CD14-positive monocyte (primary cell): ENCODE results near the gene CXorf65. TPM values are rescaled to one million over a fixed set of nuclear protein-coding genes. Genes with fewer than 3 reads are reported as not detected.

Source experiments
- DNase-seq, 3 donors: peaks; one replicate each; pipeline ENCODE4 v3.0.0-alpha.2; 2011 to 2022
- H2AFZ ChIP-seq: 2 replicates; pipeline ENCODE4 v1.6.0; 2012; ENCODE audit warnings: mild to moderate bottlenecking, low read depth, low read length, inconsistent platforms; ENCODE audit not compliant: insufficient read depth, poor library complexity, severe bottlenecking
- H3K27ac ChIP-seq, 2 donors: 1 replicate in 1 of 2; 2 replicates in 1 of 2; pipeline ENCODE4 v1.5.1; 2012 to 2013; ENCODE audit warnings: low read length in 2 of 2, control low read depth in 1 of 2, inconsistent platforms in 1 of 2, low read depth in 1 of 2, mild to moderate bottlenecking in 1 of 2
- H3K27me3 ChIP-seq, 2 donors: one replicate each; pipeline versions ENCODE4 v1.6.0 to v1.6.1; 2011 to 2013; ENCODE audit warnings: low read length in 2 of 2; ENCODE audit not compliant: control insufficient read depth in 2 of 2, insufficient read depth in 2 of 2
- H3K36me3 ChIP-seq, 2 donors: replicated peaks in 1 of 2; 1 replicate in 1 of 2; 2 replicates in 1 of 2; pipeline versions ENCODE4 v1.5.1 to v1.6.1; 2012 to 2013; ENCODE audit warnings: low read length in 2 of 2, control low read depth in 1 of 2, inconsistent platforms in 1 of 2, mild to moderate bottlenecking in 1 of 2; ENCODE audit not compliant: insufficient read depth in 2 of 2, control insufficient read depth in 1 of 2
- H3K4me1 ChIP-seq, 2 donors: 1 replicate in 1 of 2; 2 replicates in 1 of 2; pipeline versions ENCODE4 v1.5.1 to v1.6.1; 2012 to 2013; ENCODE audit warnings: low read length in 2 of 2, control low read depth in 1 of 2, inconsistent platforms in 1 of 2, mild to moderate bottlenecking in 1 of 2, moderate library complexity in 1 of 2; ENCODE audit not compliant: insufficient read depth in 2 of 2, control insufficient read depth in 1 of 2
- H3K4me2 ChIP-seq: replicated peaks from 2 replicates; pipeline ENCODE3; 2012; ENCODE audit warnings: low read length, moderate library complexity, mild to moderate bottlenecking; ENCODE audit not compliant: poor library complexity, severe bottlenecking; ENCODE audit errors: extremely low read depth
- H3K4me3 ChIP-seq, 3 experiments: fragments of 200-600 bp in 1 of 3; sonication (generic) in 1 of 3; replicated peaks in 1 of 3; 1 replicate in 2 of 3; 2 replicates in 1 of 3; pipeline ENCODE4 v1.5.1; 2011 to 2013; ENCODE audit warnings: low read length in 3 of 3, mild to moderate bottlenecking in 3 of 3, control low read depth in 2 of 3, low read depth in 2 of 3, inconsistent platforms in 1 of 3, moderate library complexity in 1 of 3
- H3K79me2 ChIP-seq: 2 replicates; pipeline ENCODE4 v1.6.0; 2012; ENCODE audit warnings: mild to moderate bottlenecking, control low read depth, inconsistent platforms, low read length, moderate library complexity; ENCODE audit not compliant: insufficient read depth
- H3K9ac ChIP-seq: 2 replicates; pipeline ENCODE4 v1.6.0; 2017; ENCODE audit warnings: low read length, mild to moderate bottlenecking; ENCODE audit not compliant: insufficient read depth, poor library complexity, severe bottlenecking
- H3K9me3 ChIP-seq, 2 donors: replicated peaks in 1 of 2; 1 replicate in 1 of 2; 2 replicates in 1 of 2; pipeline versions ENCODE4 v1.5.1 to v1.6.1; 2012 to 2013; ENCODE audit warnings: low read length in 2 of 2, control low read depth in 1 of 2; ENCODE audit not compliant: control insufficient read depth in 1 of 2, insufficient read depth in 1 of 2
- H4K20me1 ChIP-seq: 2 replicates; pipeline ENCODE4 v1.6.0; 2012; ENCODE audit warnings: mild to moderate bottlenecking, low read length, control low read depth, moderate library complexity; ENCODE audit not compliant: insufficient read depth
- H3K27ac Mint-ChIP-seq, 7 donors: one replicate each; pipeline ENCODE4 v1.8.0; 2020; ENCODE audit warnings: mild to moderate bottlenecking in 7 of 7, mixed read lengths in 7 of 7, moderate library complexity in 6 of 7, inconsistent platforms in 2 of 7
- H3K27me3 Mint-ChIP-seq, 3 donors: one replicate each; pipeline ENCODE4 v1.8.0; 2021 to 2022; ENCODE audit warnings: low read depth in 3 of 3, mild to moderate bottlenecking in 3 of 3, mixed read lengths in 3 of 3, moderate library complexity in 3 of 3, inconsistent platforms in 1 of 3
- H3K36me3 Mint-ChIP-seq, 2 donors: one replicate each; pipeline ENCODE4 v1.8.0; 2020; ENCODE audit warnings: mixed read lengths in 2 of 2, inconsistent platforms in 1 of 2, mild to moderate bottlenecking in 1 of 2
- H3K4me1 Mint-ChIP-seq: one replicate; pipeline ENCODE4 v1.8.0; 2020; ENCODE audit warnings: mild to moderate bottlenecking, mixed read lengths
- H3K4me3 Mint-ChIP-seq, 2 donors: one replicate each; pipeline ENCODE4 v1.8.0; 2020; ENCODE audit warnings: mild to moderate bottlenecking in 2 of 2, mixed read lengths in 2 of 2, moderate library complexity in 1 of 2
- H3K9me3 Mint-ChIP-seq, 7 donors: one replicate each; pipeline ENCODE4 v1.8.0; 2020 to 2022; ENCODE audit warnings: mixed read lengths in 7 of 7, mild to moderate bottlenecking in 6 of 7, moderate library complexity in 6 of 7, inconsistent platforms in 2 of 7
- CTCF ChIP-seq: fragments of 200-600 bp; IDR thresholded peaks from one replicate; pipeline ENCODE4 v1.8.0; 2022; ENCODE audit warnings: antibody characterized with exemption, mild to moderate bottlenecking
- WGBS: methylation state at CpG from one replicate; pipeline ENCODE4 v1.1.5; 2013; ENCODE audit warnings: missing lambda C conversion rate; ENCODE audit not compliant: insufficient coverage; 5-methylcytosine and 5-hydroxymethylcytosine counted together
- intact Hi-C, 2 donors: fragments of 100-400 bp; cut with micrococcal nuclease; formaldehyde crosslinking; loops; one replicate each; pipeline versions ENCODE4 v1.15.0 to v1.15.1; 2023
- polyA plus RNA-seq, 3 donors: library from polyadenylated mRNA; depleted of rRNA in 1 of 3; unstranded in 2 of 3; stranded (reverse) in 1 of 3; fragments of 300-500 nt in 2 of 3; fragments of >200 nt in 1 of 3; fragmentation: Illumina TruSeq in 2 of 3; gene quantifications; 1 replicate in 2 of 3; 2 replicates in 1 of 3; pipeline ENCODE4 v1.2.3, GENCODE V29; 2012 to 2021

Gene CXorf65
- polyA plus RNA-seq, 3 donors = 3.8 TPM; not detected in 2

DNA sequence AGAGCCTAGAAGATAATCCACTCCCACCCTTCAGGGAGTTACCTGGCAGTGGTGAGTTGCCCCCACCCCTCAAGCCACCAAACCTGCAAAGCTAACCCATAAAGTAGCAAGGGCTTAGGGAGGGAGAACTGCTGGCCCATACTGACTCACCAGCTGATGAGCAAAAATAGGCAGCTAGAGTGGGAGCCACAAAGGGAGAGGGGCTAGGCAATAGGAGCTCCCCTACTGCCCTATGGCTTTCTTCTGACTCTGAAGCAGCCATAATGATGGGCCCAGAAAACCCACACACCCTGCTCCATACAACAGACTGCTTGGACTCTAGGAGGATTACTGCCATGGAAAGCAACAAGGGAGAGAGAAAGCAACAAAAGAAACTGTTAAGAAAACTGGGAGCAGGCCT lies 46.4 kb downstream of the CXorf65 start:
- peaks cover 35 to 41% of the 10 kb centered on the region in 2 donors for H3K4me1 ChIP-seq
- Mint-ChIP-seq H3K27ac (no peak overlapping the region), H3K9me3 (no peaks in the 10 kb centered on the region), H3K36me3 (peaks cover 20 to 24% of the 10 kb centered on the region in 2 donors), H3K4me1 (peaks cover 41% of the 10 kb centered on the region), H3K27me3 (peaks cover 0 to 2% (median 0%) of the 10 kb centered on the region in 3 donors), H3K4me3 (no peak overlapping the region)
- H3K36me3 ChIP-seq = peaks cover 14 to 32% of the 10 kb centered on the region in 2 donors
- DNase-seq = no peak
- no peaks in the 10 kb centered on the region for H4K20me1 ChIP-seq
- no peak overlapping the region for H3K4me3 ChIP-seq
- H3K9ac ChIP-seq = no peak overlapping the region
- no peak for TF ChIP-seq CTCF
- no peak overlapping the region for H3K4me2 ChIP-seq
- peaks cover 18% of the 10 kb centered on the region for H3K79me2 ChIP-seq
- H3K27ac ChIP-seq = no peak overlapping the region
- intact Hi-C loops = no loop called here
- H3K27me3 ChIP-seq = no peaks in the 10 kb centered on the region
- H3K9me3 ChIP-seq = no peaks in the 10 kb centered on the region
- no peak overlapping the region for H2AFZ ChIP-seq

DNA sequence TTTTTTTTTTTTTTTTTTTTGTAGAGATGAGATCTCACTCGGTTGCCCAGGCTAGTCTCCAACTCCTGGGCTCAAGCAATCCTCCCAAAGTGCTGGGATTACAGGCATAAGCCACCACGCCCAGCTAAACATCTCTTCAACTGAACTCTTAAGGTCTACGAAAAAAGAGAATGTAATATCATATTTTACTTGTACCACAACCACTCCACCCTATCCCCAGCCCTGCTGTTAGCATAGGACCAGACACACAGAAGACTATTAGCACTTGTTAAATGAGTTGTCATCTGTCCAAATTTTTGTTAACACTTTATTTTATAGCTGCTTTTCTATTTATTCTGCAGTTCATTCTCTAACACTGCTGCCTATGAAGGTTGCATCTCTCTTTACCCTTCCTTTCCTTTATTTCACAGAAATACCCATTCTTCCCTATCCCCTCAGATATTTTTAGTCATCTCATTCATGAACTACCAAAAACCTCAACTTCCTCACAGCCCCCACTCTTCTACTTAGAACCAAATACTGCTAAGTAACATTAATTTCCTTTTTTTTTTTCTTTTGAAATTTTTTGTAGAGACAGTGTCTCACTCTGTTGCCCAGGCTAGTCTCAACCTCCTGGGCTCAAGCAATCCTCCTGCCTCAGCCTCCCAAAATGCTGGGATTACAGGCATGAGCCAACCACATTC lies 48.6 kb downstream of the CXorf65 start:
- H3K79me2 ChIP-seq = peaks cover 3% of the 10 kb centered on the region
- no peak overlapping the region for H3K4me3 ChIP-seq
- no peak overlapping the region for H2AFZ ChIP-seq
- no peaks in the 10 kb centered on the region for H3K9me3 ChIP-seq
- H4K20me1 ChIP-seq = no peaks in the 10 kb centered on the region
- peak overlapping the region in 1 of 2 donors; percentile 26 for H3K27ac ChIP-seq
- no peaks in the 10 kb centered on the region for H3K27me3 ChIP-seq
- peak in 2 of 3 donors; percentile 16 to 18 for DNase-seq
- WGBS = no CpG with 5 or more reads among the region's 3 CpGs
- peaks cover 43 to 47% of the 10 kb centered on the region in 2 donors for H3K4me1 ChIP-seq
- no peak overlapping the region for H3K9ac ChIP-seq
- H3K4me3 Mint-ChIP-seq = peak overlapping the region in 1 of 2 donors; percentile 17
- TF ChIP-seq CTCF = no peak
- H3K27me3 Mint-ChIP-seq = peaks cover 0 to 2% (median 0%) of the 10 kb centered on the region in 3 donors
- peaks cover 14 to 31% of the 10 kb centered on the region in 2 donors for H3K36me3 ChIP-seq
- intact Hi-C loops = no loop called here
- H3K4me1 Mint-ChIP-seq = peaks cover 44% of the 10 kb centered on the region
- H3K36me3 Mint-ChIP-seq = peaks cover 20 to 24% of the 10 kb centered on the region in 2 donors
- peak overlapping the region; percentile 11 to 88 (median 68) for H3K27ac Mint-ChIP-seq
- H3K4me2 ChIP-seq = peak overlapping the region; percentile 22
- H3K9me3 Mint-ChIP-seq = peaks cover 0 to 3% (median 0%) of the 10 kb centered on the region in 7 donors
